H1 (cell line): ENCODE results near the gene FGFRL1.

Experiments
- BCL11A ChIP-seq, 2 experiments: IDR thresholded peaks; one replicate each; pipeline ENCODE4 v1.6.1; 2011; ENCODE audit warnings: low read depth in 2 of 2, low read length in 2 of 2, mild to moderate bottlenecking in 2 of 2
- CEBPB ChIP-seq: IDR thresholded peaks from 2 replicates; pipeline ENCODE4 v1.6.1; 2012; ENCODE audit warnings: low read depth, low read length
- CTCF ChIP-seq, 3 experiments: IDR thresholded peaks; 1 replicate in 2 of 3; 2 replicates in 1 of 3; pipeline versions ENCODE4 v1.5.1 to v1.6.1; 2011; ENCODE audit warnings: low read length in 3 of 3, mild to moderate bottlenecking in 3 of 3, inconsistent platforms in 2 of 3, low read depth in 1 of 3, moderate library complexity in 1 of 3; ENCODE audit not compliant: insufficient read depth in 1 of 3; ENCODE audit errors: control extremely low read depth in 1 of 3
- EZH2 ChIP-seq: fragments of 200-600 bp; sonication (generic); IDR thresholded peaks from 2 replicates; pipeline ENCODE4 v1.7.1; 2012; ENCODE audit warnings: low read depth, mild to moderate bottlenecking, moderate library complexity, low read length, inconsistent platforms; ENCODE audit not compliant: severe bottlenecking
- NRF1 ChIP-seq: IDR thresholded peaks from 2 replicates; pipeline ENCODE4 v1.6.1; 2011; ENCODE audit warnings: mild to moderate bottlenecking, low read depth, low read length, improper control_type of control experiment
- POLR2A ChIP-seq, 2 experiments: IDR thresholded peaks; 1 replicate in 1 of 2; 2 replicates in 1 of 2; pipeline ENCODE4 v1.6.1; 2011; ENCODE audit warnings: low read depth in 2 of 2, low read length in 2 of 2, mild to moderate bottlenecking in 2 of 2; ENCODE audit errors: control extremely low read depth in 1 of 2
- SP1 ChIP-seq: IDR thresholded peaks from 2 replicates; pipeline ENCODE4 v1.6.1; 2011; ENCODE audit warnings: low read depth, low read length
- TAF1 ChIP-seq: IDR thresholded peaks from 2 replicates; pipeline ENCODE4 v1.6.1; 2011; ENCODE audit warnings: mild to moderate bottlenecking, low read depth, low read length

- TF ChIP-seq POLR2A (IDR thresholded peaks at IDR 0.05; ENCODE audit: control extremely low read depth in 1 of 2, low read depth in 2 of 2, low read length in 2 of 2) (no peak), CTCF (IDR thresholded peaks at IDR 0.05; ENCODE audit: control extremely low read depth in 1 of 3, insufficient read depth in 1 of 3, low read depth in 1 of 3, low read length in 3 of 3) (no peak), CEBPB (no peak), NRF1 (no peak), BCL11A (IDR thresholded peaks at IDR 0.05; ENCODE audit: low read depth in 2 of 2, low read length in 2 of 2) (no peak), TAF1 (no peak), SP1 (no peak), EZH2 (no peak)
Observed at GRCh38 chr4:1061056-1061700, 49.8 kb downstream of the FGFRL1 start.
